Left ventricle myocardium inferior (tissue), 1 donor: ENCODE measurements around the gene PCCA. TPM values are rescaled to one million over a fixed set of nuclear protein-coding genes. Genes with fewer than 3 reads are reported as not detected.

Source experiments
- DNase-seq: peaks from one replicate; pipeline ENCODE4 v3.0.0-alpha.2; 2020
- H3K27ac ChIP-seq: fragments of 200-600 bp; replicated peaks from 2 replicates; pipeline ENCODE4 v1.8.0; 2021
- H3K27me3 ChIP-seq: fragments of 200-600 bp; 2 replicates; pipeline ENCODE4 v1.8.0; 2021; ENCODE audit warnings: low read depth
- H3K36me3 ChIP-seq: fragments of 200-600 bp; 2 replicates; pipeline ENCODE4 v1.8.0; 2021
- H3K4me1 ChIP-seq: fragments of 200-600 bp; 2 replicates; pipeline ENCODE4 v1.8.0; 2021
- H3K4me3 ChIP-seq: fragments of 200-600 bp; 2 replicates; pipeline ENCODE4 v1.8.0; 2021; ENCODE audit warnings: mild to moderate bottlenecking, moderate library complexity
- H3K9me3 ChIP-seq: fragments of 200-600 bp; replicated peaks from 2 replicates; pipeline ENCODE4 v1.8.0; 2021
- intact Hi-C: fragments of 100-400 bp; cut with micrococcal nuclease; formaldehyde crosslinking; loops from one replicate; pipeline ENCODE4 v1.11.0; 2022
- total RNA-seq: library from RNA; stranded (reverse); fragmentation: NEBNext Ultra II Directional; extraction: Animal tissue kit (Norgen Biotek cat#: 25700); gene quantifications from one replicate; pipeline ENCODE4 v1.2.1, GENCODE V29; 2021
- TF ChIP-seq, protein P1 (sequence below): fragments of 200-600 bp; IDR thresholded peaks from 2 replicates; pipeline ENCODE4 v1.8.0; 2021; ENCODE audit warnings: antibody characterized with exemption, mild to moderate bottlenecking, borderline replicate concordance
- donor health status: DM: no; HTN: yes; CAD: no; lungs with severe emphysema.

The PCCA gene
- total RNA-seq, 1 donor from 2014 or later, result 65.4 TPM

GRCh38 chr13:100534147-100534843, 445.4 kb downstream of the PCCA start:
- peaks cover 45% of the 10 kb centered on the region for H3K36me3 ChIP-seq
- intact Hi-C loops, result no loop called here

GRCh38 chr13:100534911-100535310, 446.0 kb downstream of the PCCA start:
- peaks cover 9% of the 10 kb centered on the region for H3K9me3 ChIP-seq
- H3K36me3 ChIP-seq, result peaks cover 40% of the 10 kb centered on the region
- intact Hi-C loops, result no loop called here
- H3K27ac ChIP-seq, result no peak overlapping the region
- no peaks in the 10 kb centered on the region for H3K4me1 ChIP-seq
- no peaks in the 10 kb centered on the region for H3K27me3 ChIP-seq
- no peak for DNase-seq
- TF ChIP-seq, protein P1, sequence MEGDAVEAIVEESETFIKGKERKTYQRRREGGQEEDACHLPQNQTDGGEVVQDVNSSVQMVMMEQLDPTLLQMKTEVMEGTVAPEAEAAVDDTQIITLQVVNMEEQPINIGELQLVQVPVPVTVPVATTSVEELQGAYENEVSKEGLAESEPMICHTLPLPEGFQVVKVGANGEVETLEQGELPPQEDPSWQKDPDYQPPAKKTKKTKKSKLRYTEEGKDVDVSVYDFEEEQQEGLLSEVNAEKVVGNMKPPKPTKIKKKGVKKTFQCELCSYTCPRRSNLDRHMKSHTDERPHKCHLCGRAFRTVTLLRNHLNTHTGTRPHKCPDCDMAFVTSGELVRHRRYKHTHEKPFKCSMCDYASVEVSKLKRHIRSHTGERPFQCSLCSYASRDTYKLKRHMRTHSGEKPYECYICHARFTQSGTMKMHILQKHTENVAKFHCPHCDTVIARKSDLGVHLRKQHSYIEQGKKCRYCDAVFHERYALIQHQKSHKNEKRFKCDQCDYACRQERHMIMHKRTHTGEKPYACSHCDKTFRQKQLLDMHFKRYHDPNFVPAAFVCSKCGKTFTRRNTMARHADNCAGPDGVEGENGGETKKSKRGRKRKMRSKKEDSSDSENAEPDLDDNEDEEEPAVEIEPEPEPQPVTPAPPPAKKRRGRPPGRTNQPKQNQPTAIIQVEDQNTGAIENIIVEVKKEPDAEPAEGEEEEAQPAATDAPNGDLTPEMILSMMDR, result no peak
- H3K4me3 ChIP-seq, result no peak overlapping the region

More at GRCh38 chr13:100534147-100534843, 445.4 kb downstream of the PCCA start:
- Histone ChIP-seq H3K4me3 (no peak overlapping the region), H3K27ac (no peak overlapping the region), H3K27me3 (no peaks in the 10 kb centered on the region), H3K9me3 (peaks cover 9% of the 10 kb centered on the region), H3K4me1 (no peaks in the 10 kb centered on the region)
- DNase-seq, result no peak
- TF ChIP-seq, protein P1, result no peak

- TF ChIP-seq, protein P1, result no peak
- no peak for DNase-seq
- Histone ChIP-seq H3K4me1 (no peaks in the 10 kb centered on the region), H3K4me3 (no peak overlapping the region), H3K36me3 (peaks cover 33% of the 10 kb centered on the region), H3K27me3 (no peaks in the 10 kb centered on the region), H3K9me3 (peaks cover 9% of the 10 kb centered on the region), H3K27ac (no peak overlapping the region)
- intact Hi-C loops, result no loop called here
Observed at GRCh38 chr13:100535426-100536135, 446.7 kb downstream of the PCCA start.

GRCh38 chr13:100536643-100537180, 447.8 kb downstream of the PCCA start:
- Histone ChIP-seq H3K36me3 (peaks cover 23% of the 10 kb centered on the region), H3K9me3 (peaks cover 9% of the 10 kb centered on the region), H3K27ac (no peak overlapping the region), H3K4me1 (no peaks in the 10 kb centered on the region), H3K27me3 (no peaks in the 10 kb centered on the region), H3K4me3 (no peak overlapping the region)
- no peak for DNase-seq
- intact Hi-C loops, result no loop called here
- TF ChIP-seq, protein P1, result no peak

- intact Hi-C loops, result no loop called here
- peaks cover 15% of the 10 kb centered on the region for H3K36me3 ChIP-seq
- no peaks in the 10 kb centered on the region for H3K27me3 ChIP-seq
- DNase-seq, result no peak
- TF ChIP-seq, protein P1, result no peak
- H3K4me3 ChIP-seq, result no peak overlapping the region
- no peaks in the 10 kb centered on the region for H3K4me1 ChIP-seq
- no peak overlapping the region for H3K27ac ChIP-seq
- H3K9me3 ChIP-seq, result peaks cover 9% of the 10 kb centered on the region
Observed at GRCh38 chr13:100537486-100537885, 448.6 kb downstream of the PCCA start.
